BJ (cell line): ENCODE measurements around the gene UBE2H. TPM values are rescaled to one million over a fixed set of nuclear protein-coding genes. Genes with fewer than 3 reads are reported as not detected.
"Not testable (repeated sequence)": the region's sequence is repeated elsewhere in the genome, so short reads cannot be mapped to it uniquely, and the experiment has no call there.

Experiments used
- CTCF ChIA-PET: fragments of 350-600 bp; formaldehyde crosslinking; extraction: SDS; loops from one replicate; lab custom pipeline; 2021; ENCODE audit warnings: antibody characterized with exemption, inconsistent platforms; lab: Yijun Ruan, JAX
- POLR2A ChIA-PET: fragments of 300-600 bp; sonication (Branson Sonifier 250); formaldehyde crosslinking; extraction: SDS; loops from one replicate; lab custom pipeline; 2021; ENCODE audit warnings: antibody characterized with exemption; lab: Charles Lee
- DNase-seq: peaks from one replicate; pipeline ENCODE4 v3.0.0-alpha.2; 2011; ENCODE audit warnings: low read depth
- H3K27me3 ChIP-seq: 2 replicates; pipeline ENCODE4 v1.6.0; 2011; ENCODE audit warnings: low read length; ENCODE audit not compliant: control insufficient read depth, insufficient read depth
- H3K36me3 ChIP-seq: 2 replicates; pipeline ENCODE4 v1.5.1; 2011; ENCODE audit warnings: low read length; ENCODE audit not compliant: control insufficient read depth, insufficient read depth
- H3K4me3 ChIP-seq: 2 replicates; pipeline ENCODE4 v1.5.1; 2011; ENCODE audit warnings: low read depth, mild to moderate bottlenecking, control low read depth, low read length
- CTCF ChIP-seq: IDR thresholded peaks from 2 replicates; pipeline ENCODE4 v1.5.1; 2011; ENCODE audit warnings: low read depth, mild to moderate bottlenecking, control low read depth, inconsistent platforms, low read length, moderate library complexity; ENCODE audit not compliant: insufficient read depth
- polyA plus RNA-seq: library from polyadenylated mRNA; depleted of rRNA; stranded (reverse); fragments of >200 nt; gene quantifications from 2 replicates; pipeline ENCODE4 v1.2.3, GENCODE V29; 2011

UBE2H gene
- polyA plus RNA-seq, 1 experiment: 37.0 TPM

GRCh38 chr7:129862682-129863081, 90.1 kb downstream of the UBE2H start:
- ChIA-PET POLR2A (no interaction called here), CTCF (no interaction called here)
- no peak for DNase-seq
- Histone ChIP-seq H3K36me3 (no peaks in the 10 kb centered on the region), H3K27me3 (no peaks in the 10 kb centered on the region), H3K4me3 (no peak overlapping the region)
- TF ChIP-seq CTCF: no peak

GRCh38 chr7:129860784-129861183, 92.0 kb downstream of the UBE2H start:
- CTCF ChIA-PET: interaction anchor here (1.3 kb wide), 1 partner anchor 30 kb away, joined by 3 read pairs; no protein-coding TSS in a partner anchor
- H3K27me3 ChIP-seq, POLR2A ChIA-PET, H3K36me3 ChIP-seq, H3K4me3 ChIP-seq, DNase-seq: not testable (repeated sequence)

- H3K36me3 ChIP-seq: no peaks in the 10 kb centered on the region
- TF ChIP-seq CTCF: no peak
- no peak for DNase-seq
- ChIA-PET POLR2A (no interaction called here), CTCF (interaction anchor here (0.6 kb wide), 1 partner anchor 57 kb away, joined by 3 read pairs; no protein-coding TSS in a partner anchor)
- no peak overlapping the region for H3K4me3 ChIP-seq
- H3K27me3 ChIP-seq: no peaks in the 10 kb centered on the region
Observed at GRCh38 chr7:129859183-129859582, 93.6 kb downstream of the UBE2H start.

GRCh38 chr7:129858490-129858889, 94.3 kb downstream of the UBE2H start:
- POLR2A ChIA-PET: no interaction called here
- no peak for DNase-seq
- no peak for TF ChIP-seq CTCF
- no peak overlapping the region for H3K4me3 ChIP-seq
- no peaks in the 10 kb centered on the region for H3K36me3 ChIP-seq
- H3K27me3 ChIP-seq: no peaks in the 10 kb centered on the region
- CTCF ChIA-PET: interaction anchor here (0.6 kb wide), 1 partner anchor 58 kb away, joined by 3 read pairs; no protein-coding TSS in a partner anchor

- no peak for DNase-seq
- CTCF ChIA-PET: interaction anchor here (0.8 kb wide), 1 partner anchor 32 kb away, joined by 4 read pairs; no protein-coding TSS in a partner anchor
Observed at GRCh38 chr7:129857313-129857712, 95.4 kb downstream of the UBE2H start.

More at GRCh38 chr7:129857313-129857712, 95.4 kb downstream of the UBE2H start:
- Histone ChIP-seq H3K27me3 (no peaks in the 10 kb centered on the region), H3K4me3 (no peak overlapping the region), H3K36me3 (no peaks in the 10 kb centered on the region)
- POLR2A ChIA-PET: no interaction called here
- TF ChIP-seq CTCF: no peak
